ENCODE measurements around the gene SCAMP4.

DNA sequence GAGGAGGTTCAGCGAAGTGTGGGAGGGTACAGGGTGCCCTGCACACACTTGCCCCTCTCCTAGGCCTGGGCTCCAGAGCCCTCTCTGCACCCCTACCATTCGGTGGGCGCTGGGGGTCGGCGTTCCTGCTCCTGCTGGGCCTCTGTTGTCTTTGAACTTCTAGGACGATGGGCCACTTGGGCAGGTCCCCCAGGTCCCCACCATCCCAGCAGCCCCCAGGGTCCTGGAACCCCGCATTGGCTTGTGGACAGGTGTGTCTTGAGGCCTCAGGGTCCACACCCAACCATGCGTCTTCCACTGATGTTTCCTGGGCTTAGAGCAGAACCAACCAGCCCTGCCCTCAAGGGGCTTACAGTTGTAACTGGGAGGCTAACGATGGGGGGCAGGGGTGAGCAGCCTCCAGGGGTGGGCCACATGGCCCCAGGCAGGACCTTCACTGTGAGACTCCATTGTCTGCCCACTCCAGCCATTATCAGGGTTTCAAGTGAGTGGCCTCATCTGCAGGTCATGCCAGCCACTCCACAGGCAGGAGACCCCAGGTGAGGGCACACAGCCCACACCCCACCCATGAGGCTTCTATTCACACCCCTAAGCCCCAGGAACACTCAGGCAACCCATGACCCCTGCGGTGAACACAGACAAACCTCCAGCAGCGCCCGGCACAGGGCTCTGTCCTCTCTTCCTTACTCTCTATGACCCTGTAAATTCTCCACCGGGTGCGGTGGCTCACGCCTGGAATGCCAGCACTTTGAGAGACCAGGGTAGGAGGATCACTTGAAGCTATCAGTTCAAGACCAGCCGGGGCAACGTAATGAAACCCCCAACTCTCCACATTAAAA is 39.8 kb upstream of the SCAMP4 start:
- TF ChIP-seq GATA3 (IDR thresholded peaks at IDR 0.05; ENCODE audit: low read depth, low read length) (no peak), GATA2 (IDR thresholded peaks at IDR 0.05; ENCODE audit: low read depth, low read length) (no peak)

All from SH-SY5Y (cell line).